Measurements from ENCODE around the gene SLC25A23.

DNA sequence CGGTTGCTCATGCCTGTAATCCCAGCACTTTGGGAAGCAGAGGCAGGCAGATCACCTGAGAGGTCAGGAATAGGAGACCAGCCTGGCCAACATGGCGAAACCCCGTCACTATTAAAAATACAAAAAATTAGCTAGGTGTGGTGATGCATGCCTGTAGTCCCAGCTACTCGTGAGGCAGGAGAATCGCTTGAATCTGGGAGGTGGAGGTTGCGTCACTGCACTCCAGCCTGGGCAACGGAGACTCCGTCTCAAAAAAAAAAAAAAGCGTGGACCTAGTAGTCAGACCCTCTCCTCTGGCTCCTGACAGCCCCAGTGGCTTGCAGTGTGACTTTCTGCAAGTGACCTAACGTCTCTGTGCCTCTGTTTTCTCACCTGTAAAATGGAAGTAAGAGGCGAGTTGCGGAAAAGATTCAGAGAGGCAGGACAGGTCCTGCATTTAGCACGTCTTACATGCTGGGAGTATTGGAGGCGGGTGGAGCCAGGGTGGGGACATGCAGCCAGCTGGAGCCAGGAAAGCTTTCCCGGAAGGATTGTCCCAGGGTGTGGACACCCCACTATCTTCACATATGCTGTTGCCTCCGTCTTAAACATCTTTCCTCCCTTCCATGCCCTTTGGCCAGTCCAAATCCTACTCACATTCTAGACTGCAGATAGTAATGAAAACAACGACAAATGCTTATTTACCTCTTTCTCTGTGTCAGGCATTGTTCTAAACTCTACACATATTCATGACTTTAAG is 39.6 kb upstream of the SLC25A23 start:
- TF ChIP-seq CTCF (conservative IDR thresholded peaks at IDR 0.05; ENCODE audit: low read depth in 2 of 2) (no peak), POLR2AphosphoS5 (IDR thresholded peaks at IDR 0.05; ENCODE audit: low read depth) (no peak), ETS1 (IDR thresholded peaks at IDR 0.05) (no peak), REST (IDR thresholded peaks at IDR 0.05; ENCODE audit: unreplicated experiment) (no peak), EZH2phosphoT487 (IDR thresholded peaks at IDR 0.05; ENCODE audit: unreplicated experiment) (no peak), JUNB (IDR thresholded peaks at IDR 0.05; ENCODE audit: unreplicated experiment) (no peak), EZH2 (IDR thresholded peaks at IDR 0.05; ENCODE audit: low read depth, unreplicated experiment) (no peak)
